Endothelial cell of umbilical vein (primary cell): ENCODE measurements around the gene UNC5CL.

Experiments used
- CTCF ChIP-seq, 2 donors: IDR thresholded peaks; 1 replicate in 1 of 2; 2 replicates in 1 of 2; pipeline ENCODE4 v1.5.1; 2011; ENCODE audit warnings: low read length in 2 of 2, mild to moderate bottlenecking in 2 of 2, moderate library complexity in 2 of 2, control low read depth in 1 of 2, inconsistent platforms in 1 of 2, low read depth in 1 of 2; ENCODE audit not compliant: insufficient read depth in 1 of 2; ENCODE audit errors: extremely low read depth in 1 of 2
- POLR2A ChIP-seq: IDR thresholded peaks from 2 replicates; pipeline ENCODE4 v1.6.1; 2012; ENCODE audit warnings: low read depth, mild to moderate bottlenecking, control low read depth, low read length
- POLR2AphosphoS5 ChIP-seq: IDR thresholded peaks from 2 replicates; pipeline ENCODE4 v1.6.1; 2012; ENCODE audit warnings: low read depth, mild to moderate bottlenecking, control low read depth, low read length, moderate library complexity; ENCODE audit not compliant: insufficient read depth

GRCh38 chr6:41002168-41002567 is 36.9 kb downstream of the UNC5CL start:
- TF ChIP-seq CTCF (IDR thresholded peaks at IDR 0.05; ENCODE audit: extremely low read depth in 1 of 2, insufficient read depth in 1 of 2, low read depth in 1 of 2, low read length in 2 of 2) (no peak), POLR2A (no peak), POLR2AphosphoS5 (no peak)
